Skeletal muscle cell (primary cell): ENCODE data around the gene CLEC4M.
"Not testable (repeated sequence)": the region's sequence is repeated elsewhere in the genome, so short reads cannot be mapped to it uniquely, and the experiment has no call there.

Source experiments
- DNase-seq: peaks from one replicate; pipeline ENCODE4 v3.0.0-alpha.2; 2010; ENCODE audit warnings: low read depth
- H3K4me3 ChIP-seq: 2 replicates; pipeline ENCODE4 v1.5.1; 2011; ENCODE audit warnings: low read depth, mild to moderate bottlenecking, control low read depth, low read length, moderate library complexity

CLEC4M gene

GRCh38 chr19:7767487-7767886 lies 4.4 kb downstream of the CLEC4M start:
- no peak overlapping the region for H3K4me3 ChIP-seq
- no peak for DNase-seq

GRCh38 chr19:7769171-7769570 lies 6.1 kb downstream of the CLEC4M start:
- no peak overlapping the region for H3K4me3 ChIP-seq
- DNase-seq = no peak

- H3K4me3 ChIP-seq = no peak overlapping the region
- DNase-seq = no peak
Measured at GRCh38 chr19:7771072-7771471, 8.0 kb downstream of the CLEC4M start.

GRCh38 chr19:7772752-7773291 lies 9.8 kb downstream of the CLEC4M start:
- H3K4me3 ChIP-seq = no peak overlapping the region
- DNase-seq = no peak

- DNase-seq = no peak
Measured at GRCh38 chr19:7773841-7774240, 10.8 kb downstream of the CLEC4M start.

GRCh38 chr19:7775761-7776160 lies 12.7 kb downstream of the CLEC4M start:
- no peak for DNase-seq
- no peak overlapping the region for H3K4me3 ChIP-seq

More at GRCh38 chr19:7773841-7774240, 10.8 kb downstream of the CLEC4M start:
- no peak overlapping the region for H3K4me3 ChIP-seq

GRCh38 chr19:7778081-7778480 lies 15.0 kb downstream of the CLEC4M start:
- no peak for DNase-seq
- no peak overlapping the region for H3K4me3 ChIP-seq

- DNase-seq = no peak
- no peak overlapping the region for H3K4me3 ChIP-seq
Measured at GRCh38 chr19:7779631-7780486, 16.8 kb downstream of the CLEC4M start.

- DNase-seq = no peak
Measured at GRCh38 chr19:7781157-7781556, 18.1 kb downstream of the CLEC4M start.

GRCh38 chr19:7783991-7784423 lies 21.0 kb downstream of the CLEC4M start:
- no peak for DNase-seq

More at GRCh38 chr19:7781157-7781556, 18.1 kb downstream of the CLEC4M start:
- H3K4me3 ChIP-seq = no peak overlapping the region

GRCh38 chr19:7784856-7785255 lies 21.8 kb downstream of the CLEC4M start:
- DNase-seq = no peak
- no peak overlapping the region for H3K4me3 ChIP-seq

More at GRCh38 chr19:7783991-7784423, 21.0 kb downstream of the CLEC4M start:
- no peak overlapping the region for H3K4me3 ChIP-seq

GRCh38 chr19:7787141-7787540 lies 24.1 kb downstream of the CLEC4M start:
- DNase-seq = no peak
- no peak overlapping the region for H3K4me3 ChIP-seq

GRCh38 chr19:7787602-7788177 lies 24.6 kb downstream of the CLEC4M start:
- H3K4me3 ChIP-seq = no peak overlapping the region
- DNase-seq = no peak

- DNase-seq = no peak
- no peak overlapping the region for H3K4me3 ChIP-seq
Measured at GRCh38 chr19:7788178-7788932, 25.3 kb downstream of the CLEC4M start.

GRCh38 chr19:7788933-7789323 lies 25.9 kb downstream of the CLEC4M start:
- no peak for DNase-seq
- H3K4me3 ChIP-seq = no peak overlapping the region

- no peak for DNase-seq
- H3K4me3 ChIP-seq = no peak overlapping the region
Measured at GRCh38 chr19:7789447-7789846, 26.4 kb downstream of the CLEC4M start.

- no peak overlapping the region for H3K4me3 ChIP-seq
- DNase-seq = no peak
Measured at GRCh38 chr19:7790416-7790815, 27.4 kb downstream of the CLEC4M start.

GRCh38 chr19:7792281-7792680 lies 29.2 kb downstream of the CLEC4M start:
- no peak for DNase-seq
- H3K4me3 ChIP-seq = no peak overlapping the region

GRCh38 chr19:7792701-7793100 lies 29.7 kb downstream of the CLEC4M start:
- H3K4me3 ChIP-seq, DNase-seq: not testable (repeated sequence)

GRCh38 chr19:7793493-7793892 lies 30.4 kb downstream of the CLEC4M start:
- H3K4me3 ChIP-seq = no peak overlapping the region
- no peak for DNase-seq
